B cell (primary cell): Measurements from ENCODE around the gene NOS3.

Experiments used
- EZH2 ChIP-seq: IDR thresholded peaks from 2 replicates; pipeline ENCODE4 v1.6.1; 2012; ENCODE audit warnings: borderline replicate concordance, low read depth, mild to moderate bottlenecking, moderate library complexity, low read length; ENCODE audit not compliant: insufficient read depth, poor library complexity, severe bottlenecking
- TF ChIP-seq, protein P1 (sequence below): fragments of 200-600 bp; IDR thresholded peaks from one replicate; pipeline ENCODE4 v1.8.0; 2022; ENCODE audit warnings: antibody characterized with exemption, mild to moderate bottlenecking

DNA sequence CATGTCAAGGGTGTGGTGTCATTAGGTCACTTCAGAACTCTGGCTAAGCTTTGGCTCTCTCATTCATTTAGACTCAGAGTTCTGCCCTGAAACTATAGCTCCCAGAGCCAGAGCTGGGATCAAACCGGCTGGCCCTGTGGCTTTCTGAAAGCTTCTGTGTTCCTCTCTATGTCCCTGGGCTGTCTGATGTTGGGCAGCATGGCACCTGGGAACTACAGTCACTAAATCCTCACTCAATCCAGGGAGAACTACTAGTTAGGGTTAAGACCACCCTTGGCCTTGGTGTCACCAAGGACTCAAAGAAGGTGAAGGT lies 20.2 kb downstream of the NOS3 start:
- TF ChIP-seq, protein P1, sequence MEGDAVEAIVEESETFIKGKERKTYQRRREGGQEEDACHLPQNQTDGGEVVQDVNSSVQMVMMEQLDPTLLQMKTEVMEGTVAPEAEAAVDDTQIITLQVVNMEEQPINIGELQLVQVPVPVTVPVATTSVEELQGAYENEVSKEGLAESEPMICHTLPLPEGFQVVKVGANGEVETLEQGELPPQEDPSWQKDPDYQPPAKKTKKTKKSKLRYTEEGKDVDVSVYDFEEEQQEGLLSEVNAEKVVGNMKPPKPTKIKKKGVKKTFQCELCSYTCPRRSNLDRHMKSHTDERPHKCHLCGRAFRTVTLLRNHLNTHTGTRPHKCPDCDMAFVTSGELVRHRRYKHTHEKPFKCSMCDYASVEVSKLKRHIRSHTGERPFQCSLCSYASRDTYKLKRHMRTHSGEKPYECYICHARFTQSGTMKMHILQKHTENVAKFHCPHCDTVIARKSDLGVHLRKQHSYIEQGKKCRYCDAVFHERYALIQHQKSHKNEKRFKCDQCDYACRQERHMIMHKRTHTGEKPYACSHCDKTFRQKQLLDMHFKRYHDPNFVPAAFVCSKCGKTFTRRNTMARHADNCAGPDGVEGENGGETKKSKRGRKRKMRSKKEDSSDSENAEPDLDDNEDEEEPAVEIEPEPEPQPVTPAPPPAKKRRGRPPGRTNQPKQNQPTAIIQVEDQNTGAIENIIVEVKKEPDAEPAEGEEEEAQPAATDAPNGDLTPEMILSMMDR = no peak
- no peak for TF ChIP-seq EZH2
